Measurements from ENCODE around the gene ELAVL3.
"Not testable (repeated sequence)": the region's sequence is repeated elsewhere in the genome, so short reads cannot be mapped to it uniquely, and the experiment has no call there.

ELAVL3 gene

GRCh38 chr19:11475861-11476260 is 5.0 kb downstream of the ELAVL3 start:
- Histone ChIP-seq H3K4me3 (ENCODE audit: low read depth in 1 of 2, low read length in 2 of 2) (no peak overlapping the region), H4K20me1 (ENCODE audit: insufficient read depth, low read length) (no peaks in the 10 kb centered on the region), H3K9me3 (ENCODE audit: insufficient read depth, low read length, severe bottlenecking) (no peaks in the 10 kb centered on the region), H3K4me2 (ENCODE audit: insufficient read depth, low read length) (no peak overlapping the region), H3K36me3 (ENCODE audit: insufficient read depth, low read length) (no peaks in the 10 kb centered on the region), H3K27ac (ENCODE audit: low read length) (no peak overlapping the region), H3K27me3 (ENCODE audit: insufficient read depth, low read length, poor library complexity) (no peaks in the 10 kb centered on the region), H3K9ac (ENCODE audit: low read depth, low read length) (no peak overlapping the region), H3K4me1 (ENCODE audit: insufficient read depth, low read length) (no peaks in the 10 kb centered on the region), H3K79me2 (ENCODE audit: insufficient read depth, low read length) (no peaks in the 10 kb centered on the region), H2AFZ (ENCODE audit: low read depth, low read length) (no peak overlapping the region)
- DNase-seq (no peak), ATAC-seq (ENCODE audit: insufficient read depth, low read depth) (no peak)
- TF ChIP-seq CTCF (IDR thresholded peaks at IDR 0.05; ENCODE audit: borderline replicate concordance, extremely low read depth, low read length, poor library complexity, severe bottlenecking), result no peak
- TF ChIP-seq EZH2 (IDR thresholded peaks at IDR 0.05; ENCODE audit: borderline replicate concordance, low read depth, low read length, severe bottlenecking), result no peak

DNA sequence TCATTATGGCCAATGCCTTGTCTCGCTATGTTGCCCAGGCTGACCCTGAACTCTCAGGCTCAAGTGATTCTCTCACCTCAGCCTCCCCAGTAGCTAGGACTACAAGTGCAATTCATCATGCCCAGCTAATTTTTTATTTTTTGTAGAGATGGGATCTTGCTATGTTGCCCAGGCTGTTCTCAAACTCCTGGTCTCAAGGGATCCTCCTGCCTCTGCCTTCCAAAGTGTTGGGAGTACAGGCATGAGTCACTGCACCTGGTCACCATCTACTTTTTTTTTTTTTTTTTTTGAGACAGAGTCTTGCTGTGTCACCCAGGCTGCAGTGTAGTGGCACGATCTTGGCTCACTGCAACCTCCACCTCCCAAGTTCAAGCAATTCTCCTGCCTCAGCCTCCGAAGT is 5.5 kb downstream of the ELAVL3 start:
- DNase-seq; H3K9me3 ChIP-seq (ENCODE audit: insufficient read depth, low read length, severe bottlenecking); H3K4me3 ChIP-seq (ENCODE audit: low read depth in 1 of 2, low read length in 2 of 2); H3K4me2 ChIP-seq (ENCODE audit: insufficient read depth, low read length); ATAC-seq (ENCODE audit: insufficient read depth, low read depth); H3K27me3 ChIP-seq (ENCODE audit: insufficient read depth, low read length, poor library complexity); H3K27ac ChIP-seq (ENCODE audit: low read length); H2AFZ ChIP-seq (ENCODE audit: low read depth, low read length); H3K4me1 ChIP-seq (ENCODE audit: insufficient read depth, low read length); H3K36me3 ChIP-seq (ENCODE audit: insufficient read depth, low read length); H3K79me2 ChIP-seq (ENCODE audit: insufficient read depth, low read length); H4K20me1 ChIP-seq (ENCODE audit: insufficient read depth, low read length); H3K9ac ChIP-seq (ENCODE audit: low read depth, low read length): not testable (repeated sequence)

GRCh38 chr19:11473725-11474124 is 7.1 kb downstream of the ELAVL3 start:
- Histone ChIP-seq H3K36me3 (ENCODE audit: insufficient read depth, low read length) (no peaks in the 10 kb centered on the region), H3K27me3 (ENCODE audit: insufficient read depth, low read length, poor library complexity) (no peaks in the 10 kb centered on the region), H4K20me1 (ENCODE audit: insufficient read depth, low read length) (no peaks in the 10 kb centered on the region), H3K27ac (ENCODE audit: low read length) (no peak overlapping the region), H3K9me3 (ENCODE audit: insufficient read depth, low read length, severe bottlenecking) (no peaks in the 10 kb centered on the region), H3K9ac (ENCODE audit: low read depth, low read length) (no peak overlapping the region), H3K4me3 (ENCODE audit: low read depth in 1 of 2, low read length in 2 of 2) (no peak overlapping the region), H2AFZ (ENCODE audit: low read depth, low read length) (no peak overlapping the region), H3K4me1 (ENCODE audit: insufficient read depth, low read length) (no peaks in the 10 kb centered on the region), H3K79me2 (ENCODE audit: insufficient read depth, low read length) (no peaks in the 10 kb centered on the region), H3K4me2 (ENCODE audit: insufficient read depth, low read length) (no peak overlapping the region)
- ATAC-seq (ENCODE audit: insufficient read depth, low read depth) (no peak), DNase-seq (no peak)
- TF ChIP-seq EZH2 (IDR thresholded peaks at IDR 0.05; ENCODE audit: borderline replicate concordance, low read depth, low read length, severe bottlenecking) (no peak), CTCF (IDR thresholded peaks at IDR 0.05; ENCODE audit: borderline replicate concordance, extremely low read depth, low read length, poor library complexity, severe bottlenecking) (no peak)

GRCh38 chr19:11468266-11468845 is 12.5 kb downstream of the ELAVL3 start:
- H3K4me2 ChIP-seq (ENCODE audit: insufficient read depth, low read length); ATAC-seq (ENCODE audit: insufficient read depth, low read depth); H3K36me3 ChIP-seq (ENCODE audit: insufficient read depth, low read length); H3K9me3 ChIP-seq (ENCODE audit: insufficient read depth, low read length, severe bottlenecking); DNase-seq; H3K79me2 ChIP-seq (ENCODE audit: insufficient read depth, low read length); H3K27ac ChIP-seq (ENCODE audit: low read length); H3K27me3 ChIP-seq (ENCODE audit: insufficient read depth, low read length, poor library complexity); H2AFZ ChIP-seq (ENCODE audit: low read depth, low read length); H3K4me1 ChIP-seq (ENCODE audit: insufficient read depth, low read length); H3K9ac ChIP-seq (ENCODE audit: low read depth, low read length); H3K4me3 ChIP-seq (ENCODE audit: low read depth in 1 of 2, low read length in 2 of 2); H4K20me1 ChIP-seq (ENCODE audit: insufficient read depth, low read length): not testable (repeated sequence)
